ENCODE measurements around the gene ART5. TPM values are rescaled to one million over a fixed set of nuclear protein-coding genes. Genes with fewer than 3 reads are reported as not detected.

The ART5 gene
- total and polyA plus RNA-seq, 9 of the 15 experiments (the other 6 are each of a cell fraction or from before 2014, with no cell fraction given): 0.08 to 0.59 (median 0.33) TPM

GRCh38 chr11:3642071-3642951, 519 bp upstream of the ART5 start (continued):
- TF ChIP-seq THRA (IDR thresholded peaks at IDR 0.05) (no peak), E2F8 (IDR thresholded peaks at IDR 0.05; ENCODE audit: low read depth, partially characterized antibody) (no peak), ZNF263 (CRISPR knock-in tag; IDR thresholded peaks at IDR 0.05; ENCODE audit: borderline replicate concordance) (no peak), MAZ (CRISPR knock-in tag; conservative IDR thresholded peaks at IDR 0.05 in 1 of 2, IDR thresholded peaks at IDR 0.05 in 1 of 2) (peak; percentile 54 to 77), HDAC2 (IDR thresholded peaks at IDR 0.05) (no peak), PPARD (CRISPR knock-in tag; IDR thresholded peaks at IDR 0.05) (no peak), ZNF165 (CRISPR knock-in tag; IDR thresholded peaks at IDR 0.05; ENCODE audit: borderline replicate concordance) (no peak), HOXB6 (CRISPR knock-in tag; IDR thresholded peaks at IDR 0.05; ENCODE audit: borderline replicate concordance) (no peak), POLR2AphosphoS2 (IDR thresholded peaks at IDR 0.05; ENCODE audit: low read length) (no peak), ZNF121 (CRISPR knock-in tag; conservative IDR thresholded peaks at IDR 0.05) (no peak), ZNF695 (CRISPR knock-in tag; IDR thresholded peaks at IDR 0.05) (no peak), SREBF1 (IDR thresholded peaks at IDR 0.05; ENCODE audit: borderline replicate concordance, low read depth, low read length) (no peak), ARID4B (CRISPR knock-in tag; IDR thresholded peaks at IDR 0.05) (no peak), CXXC5 (CRISPR knock-in tag; IDR thresholded peaks at IDR 0.05) (peak; percentile 76), KHSRP (IDR thresholded peaks at IDR 0.05) (no peak), RHOXF2B (CRISPR knock-in tag; conservative IDR thresholded peaks at IDR 0.05) (no peak), SIRT6 (IDR thresholded peaks at IDR 0.05; ENCODE audit: low read depth, low read length) (no peak), HINFP (tag; conservative IDR thresholded peaks at IDR 0.05; ENCODE audit: low read depth) (peak; percentile 100)
